ENCODE data around the gene PLPPR3.
A peak's percentile ranks its signal among the peaks of the same experiment; 100 is the strongest.

GRCh38 chr19:801861-802497, 19.8 kb downstream of the PLPPR3 start:
- TF ChIP-seq PHTF2 (CRISPR knock-in tag; IDR thresholded peaks at IDR 0.05), result no peak
- no peak for TF ChIP-seq ATF3 (IDR thresholded peaks at IDR 0.05)
- TF ChIP-seq ATF3 (CRISPR knock-in tag; conservative IDR thresholded peaks at IDR 0.05), result no peak
- no peak for TF ChIP-seq ZNF449 (CRISPR knock-in tag; IDR thresholded peaks at IDR 0.05)
- no peak for TF ChIP-seq USF2 (CRISPR knock-in tag; IDR thresholded peaks at IDR 0.05)
- TF ChIP-seq TEAD2 (tag; IDR thresholded peaks at IDR 0.05), result no peak
- TF ChIP-seq ATF1 (CRISPR knock-in tag; IDR thresholded peaks at IDR 0.05), result no peak
- TF ChIP-seq ATF1 (tag; IDR thresholded peaks at IDR 0.05), result no peak
- no peak for TF ChIP-seq TRIM24 (IDR thresholded peaks at IDR 0.05)
- TF ChIP-seq FOXJ3 (CRISPR knock-in tag; IDR thresholded peaks at IDR 0.05), result no peak
- no peak for TF ChIP-seq ZBTB17 (CRISPR knock-in tag; IDR thresholded peaks at IDR 0.05)
- no peak for TF ChIP-seq GABPB1 (CRISPR knock-in tag; IDR thresholded peaks at IDR 0.05)
- TF ChIP-seq TAF1 (IDR thresholded peaks at IDR 0.05; ENCODE audit: control insufficient read depth, extremely low read depth, insufficient read depth, low read length, severe bottlenecking), result no peak
- 0 out of 2 replicates have a peak, but pooled peaks have one; percentile 17 for TF ChIP-seq POLR2A (conservative IDR thresholded peaks at IDR 0.05)

Data from K562 (cell line).